SK-N-SH treated with all-trans-retinoic acid at 6 μM for 48 hours (cell line): ENCODE data around the gene PCA3.

Source experiments
- CSDC2 ChIP-seq: fragments of 250-450 bp; sonication (Bioruptor Pico); IDR thresholded peaks from 2 replicates; pipeline ENCODE4 v1.5.0; 2020; ENCODE audit warnings: mild to moderate bottlenecking, moderate library complexity
- ISL1 ChIP-seq: fragments of 250-450 bp; sonication (Bioruptor Pico); IDR thresholded peaks from 2 replicates; pipeline ENCODE4 v2.1.2; 2022; ENCODE audit warnings: mild to moderate bottlenecking, moderate library complexity
- PPARA ChIP-seq: fragments of 250-450 bp; sonication (Bioruptor Pico); IDR thresholded peaks from 2 replicates; pipeline ENCODE4 v1.5.0; 2020; ENCODE audit warnings: mild to moderate bottlenecking, borderline replicate concordance
- RARB ChIP-seq: fragments of 250-450 bp; sonication (Bioruptor Pico); IDR thresholded peaks from 2 replicates; pipeline ENCODE4 v1.8.0; 2021; ENCODE audit warnings: mild to moderate bottlenecking, moderate library complexity
- TOX ChIP-seq: fragments of 250-450 bp; sonication (Bioruptor Pico); IDR thresholded peaks from 2 replicates; pipeline ENCODE4 v1.8.0; 2021; ENCODE audit warnings: mild to moderate bottlenecking, moderate library complexity, borderline replicate concordance
- ZFP3 ChIP-seq: fragments of 250-450 bp; sonication (Bioruptor Pico); IDR thresholded peaks from 2 replicates; pipeline ENCODE4 v1.5.0; 2020; ENCODE audit warnings: mild to moderate bottlenecking, moderate library complexity
- ZFP30 ChIP-seq: fragments of 450-650 bp; formaldehyde crosslinking; IDR thresholded peaks from 2 replicates; pipeline ENCODE4 v1.5.0; 2022; ENCODE audit warnings: mild to moderate bottlenecking, moderate library complexity
- ZNF565 ChIP-seq: fragments of 450-650 bp; formaldehyde crosslinking; conservative IDR thresholded peaks from 2 replicates; pipeline ENCODE4 v1.5.0; 2020; ENCODE audit warnings: low read depth, mild to moderate bottlenecking, moderate library complexity
- ZNF70 ChIP-seq: fragments of 450-650 bp; formaldehyde crosslinking; IDR thresholded peaks from 2 replicates; pipeline ENCODE4 v1.5.0; 2020; ENCODE audit warnings: mild to moderate bottlenecking, moderate library complexity
- TF ChIP-seq, protein P1 (sequence below): fragments of 250-450 bp; sonication (Bioruptor Pico); IDR thresholded peaks from 2 replicates; pipeline ENCODE4 v1.5.1; 2020; ENCODE audit warnings: low read depth, mild to moderate bottlenecking, moderate library complexity
- TF ChIP-seq, protein P2 (sequence below): fragments of 250-450 bp; sonication (Bioruptor Pico); IDR thresholded peaks from 2 replicates; pipeline ENCODE4 v1.8.0; 2020; ENCODE audit warnings: mild to moderate bottlenecking, moderate library complexity, borderline replicate concordance

DNA sequence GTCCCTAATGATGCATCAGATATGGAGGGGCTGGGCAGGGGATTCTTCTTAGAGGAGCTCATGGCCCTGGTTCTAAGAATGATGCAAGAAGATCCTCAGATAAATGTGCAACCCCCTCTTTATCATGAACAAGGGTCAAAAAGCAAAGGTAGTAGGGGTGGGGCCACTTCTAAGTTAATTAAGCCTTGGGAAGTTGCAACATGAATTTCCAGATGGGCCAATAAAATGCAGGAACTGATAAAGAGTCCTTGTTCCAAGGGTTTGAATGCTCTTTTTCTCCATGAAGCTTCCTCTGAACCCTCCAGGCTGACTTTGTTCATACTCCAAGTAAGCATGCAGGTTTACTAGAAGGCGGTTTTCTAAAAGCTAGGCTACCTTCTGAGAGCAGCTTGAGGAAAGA is 25.6 kb downstream of the PCA3 start:
- TF ChIP-seq, protein P1, sequence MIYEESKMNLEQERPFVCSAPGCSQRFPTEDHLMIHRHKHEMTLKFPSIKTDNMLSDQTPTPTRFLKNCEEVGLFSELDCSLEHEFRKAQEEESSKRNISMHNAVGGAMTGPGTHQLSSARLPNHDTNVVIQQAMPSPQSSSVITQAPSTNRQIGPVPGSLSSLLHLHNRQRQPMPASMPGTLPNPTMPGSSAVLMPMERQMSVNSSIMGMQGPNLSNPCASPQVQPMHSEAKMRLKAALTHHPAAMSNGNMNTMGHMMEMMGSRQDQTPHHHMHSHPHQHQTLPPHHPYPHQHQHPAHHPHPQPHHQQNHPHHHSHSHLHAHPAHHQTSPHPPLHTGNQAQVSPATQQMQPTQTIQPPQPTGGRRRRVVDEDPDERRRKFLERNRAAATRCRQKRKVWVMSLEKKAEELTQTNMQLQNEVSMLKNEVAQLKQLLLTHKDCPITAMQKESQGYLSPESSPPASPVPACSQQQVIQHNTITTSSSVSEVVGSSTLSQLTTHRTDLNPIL (CRISPR knock-in tag), result no peak
- TF ChIP-seq TOX (CRISPR knock-in tag), result no peak
- no peak for TF ChIP-seq PPARA (CRISPR knock-in tag)
- TF ChIP-seq, protein P2, sequence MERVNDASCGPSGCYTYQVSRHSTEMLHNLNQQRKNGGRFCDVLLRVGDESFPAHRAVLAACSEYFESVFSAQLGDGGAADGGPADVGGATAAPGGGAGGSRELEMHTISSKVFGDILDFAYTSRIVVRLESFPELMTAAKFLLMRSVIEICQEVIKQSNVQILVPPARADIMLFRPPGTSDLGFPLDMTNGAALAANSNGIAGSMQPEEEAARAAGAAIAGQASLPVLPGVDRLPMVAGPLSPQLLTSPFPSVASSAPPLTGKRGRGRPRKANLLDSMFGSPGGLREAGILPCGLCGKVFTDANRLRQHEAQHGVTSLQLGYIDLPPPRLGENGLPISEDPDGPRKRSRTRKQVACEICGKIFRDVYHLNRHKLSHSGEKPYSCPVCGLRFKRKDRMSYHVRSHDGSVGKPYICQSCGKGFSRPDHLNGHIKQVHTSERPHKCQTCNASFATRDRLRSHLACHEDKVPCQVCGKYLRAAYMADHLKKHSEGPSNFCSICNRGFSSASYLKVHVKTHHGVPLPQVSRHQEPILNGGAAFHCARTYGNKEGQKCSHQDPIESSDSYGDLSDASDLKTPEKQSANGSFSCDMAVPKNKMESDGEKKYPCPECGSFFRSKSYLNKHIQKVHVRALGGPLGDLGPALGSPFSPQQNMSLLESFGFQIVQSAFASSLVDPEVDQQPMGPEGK (CRISPR knock-in tag), result no peak
- no peak for TF ChIP-seq ZNF565
- no peak for TF ChIP-seq ZFP3 (CRISPR knock-in tag)
- no peak for TF ChIP-seq CSDC2
- no peak for TF ChIP-seq ZFP30 (CRISPR knock-in tag)
- TF ChIP-seq ISL1 (CRISPR knock-in tag), result no peak
- no peak for TF ChIP-seq ZNF70 (CRISPR knock-in tag)
- TF ChIP-seq RARB (CRISPR knock-in tag), result no peak
